GM12878 (cell line): Measurements from ENCODE around the gene USP34. TPM values are rescaled to one million over a fixed set of nuclear protein-coding genes. Genes with fewer than 3 reads are reported as not detected.

Experiments used
- ATAC-seq: fragments of 200-7000 bp; cut with Tn5 transposase; 3 replicates; pipeline ENCODE4 v1.9.1; 2020; ENCODE audit warnings: mild to moderate bottlenecking, moderate library complexity
- BruUV-seq: library from RNA; stranded (reverse); fragments of 400-500 nt; replicated peaks from 2 replicates; lab custom pipeline; 2021; lab: Mats Ljungman, UMichigan
- CTCF ChIA-PET: fragments of 300-600 bp; sonication (Branson Sonifier 250); formaldehyde crosslinking; extraction: SDS; loops from one replicate; lab custom pipeline; 2021; ENCODE audit warnings: inconsistent platforms; lab: Yijun Ruan, JAX
- POLR2A ChIA-PET: fragments of 350-600 bp; formaldehyde crosslinking; extraction: SDS; loops from one replicate; lab custom pipeline; 2021; ENCODE audit warnings: inconsistent platforms; lab: Charles Lee
- RAD21 ChIA-PET: fragments of 300-600 bp; sonication (Branson Sonifier 250); formaldehyde crosslinking; loops from one replicate; lab custom pipeline; 2023; ENCODE audit warnings: antibody characterized with exemption; ENCODE audit not compliant: unreplicated experiment; lab: Charles Lee
- SMC1A ChIA-PET: fragments of 300-600 bp; sonication (Branson Sonifier 250); formaldehyde crosslinking; loops from one replicate; lab custom pipeline; 2023; ENCODE audit not compliant: unreplicated experiment, uncharacterized antibody; lab: Charles Lee
- DNase-seq: peaks from one replicate; pipeline ENCODE4 v3.0.0-alpha.2; 2011; ENCODE audit warnings: low read depth, low spot score
- FAIRE-seq: peaks from 3 replicates; lab custom pipeline; 2011; peaks lifted over from hg19 to GRCh38; lab: Jason Lieb, UNC
- H2AFZ ChIP-seq: 2 replicates; pipeline ENCODE4 v1.6.0; 2011; ENCODE audit warnings: low read depth, low read length, control low read depth; ENCODE audit not compliant: control insufficient read depth
- H3K27ac ChIP-seq: 2 replicates; pipeline ENCODE4 v1.5.1; 2011; ENCODE audit warnings: control low read depth; ENCODE audit not compliant: control insufficient read depth, insufficient read depth
- H3K27me3 ChIP-seq, 2 experiments: replicated peaks in 1 of 2; 2 replicates each; pipeline versions ENCODE4 v1.6.0 to v1.6.1; 2011; ENCODE audit warnings: low read length in 1 of 2; ENCODE audit not compliant: control insufficient read depth in 2 of 2, insufficient read depth in 2 of 2
- H3K36me3 ChIP-seq, 2 experiments: 2 replicates each; pipeline ENCODE4 v1.5.1; 2011; ENCODE audit warnings: low read length in 1 of 2; ENCODE audit not compliant: control insufficient read depth in 2 of 2, insufficient read depth in 2 of 2
- H3K4me1 ChIP-seq: 2 replicates; pipeline ENCODE4 v1.6.1; 2011; ENCODE audit warnings: mild to moderate bottlenecking, low read length, moderate library complexity, mixed read lengths; ENCODE audit not compliant: control insufficient read depth, insufficient read depth
- H3K4me2 ChIP-seq: 2 replicates; pipeline ENCODE4 v1.6.0; 2011; ENCODE audit warnings: control low read depth; ENCODE audit not compliant: control insufficient read depth, insufficient read depth
- H3K4me3 ChIP-seq: fragments of 200-600 bp; sonication (generic); 2 replicates; pipeline ENCODE4 v1.5.1; 2016
- H3K79me2 ChIP-seq: 2 replicates; pipeline ENCODE4 v1.6.0; 2011; ENCODE audit warnings: low read length; ENCODE audit not compliant: control insufficient read depth, insufficient read depth
- H3K9ac ChIP-seq: 2 replicates; pipeline ENCODE4 v1.8.0; 2011; ENCODE audit warnings: low read length, control low read depth, mixed read lengths; ENCODE audit not compliant: control insufficient read depth, insufficient read depth
- H3K9me3 ChIP-seq: replicated peaks from 3 replicates; pipeline ENCODE4 v1.5.1; 2011; ENCODE audit warnings: mild to moderate bottlenecking, low read length; ENCODE audit not compliant: control insufficient read depth, insufficient read depth
- H4K20me1 ChIP-seq: 2 replicates; pipeline ENCODE4 v1.6.0; 2011; ENCODE audit not compliant: control insufficient read depth, insufficient read depth
- MEF2B ChIP-seq: fragments of 450-650 bp; IDR thresholded peaks from 2 replicates; pipeline ENCODE4 v1.6.1; 2018; ENCODE audit warnings: mild to moderate bottlenecking, moderate library complexity; ENCODE audit not compliant: partially characterized antibody, poor library complexity, severe bottlenecking
- POLR2AphosphoS2 ChIP-seq: IDR thresholded peaks from 2 replicates; pipeline ENCODE4 v1.6.1; 2011; ENCODE audit warnings: low read depth, mild to moderate bottlenecking, low read length, improper control_type of control experiment, moderate library complexity
- RAD21 ChIP-seq: IDR thresholded peaks from 2 replicates; pipeline ENCODE4 v1.6.1; 2011; ENCODE audit warnings: mild to moderate bottlenecking, low read depth, low read length, moderate library complexity; ENCODE audit not compliant: insufficient read depth
- RBBP5 ChIP-seq: fragments of 200-600 bp; sonication (generic); conservative IDR thresholded peaks from 2 replicates; pipeline ENCODE4 v1.6.1; 2016
- SMARCA5 ChIP-seq: fragments of 450-650 bp; IDR thresholded peaks from 2 replicates; pipeline ENCODE4 v1.6.1; 2017; ENCODE audit warnings: mild to moderate bottlenecking
- WGBS: methylation state at CpG from one replicate; pipeline ENCODE4 v1.1.6; 2016; ENCODE audit warnings: low lambda C conversion rate; ENCODE audit not compliant: insufficient replicate concordance, insufficient coverage; ENCODE audit errors: missing lambda C conversion rate; 5-methylcytosine and 5-hydroxymethylcytosine counted together
- in situ Hi-C: fragments of 300-500 bp; cut with MboI; formaldehyde crosslinking; loops from 9 replicates; pipeline ENCODE4 v1.14.3; 2018; ENCODE audit warnings: mixed read lengths
- intact Hi-C: fragments of 100-400 bp; cut with micrococcal nuclease; formaldehyde crosslinking; loops from one replicate; pipeline ENCODE4 v1.14.2; 2022; ENCODE audit not compliant: unreplicated experiment
- polyA plus RNA-seq, 11 experiments: library from polyadenylated mRNA; depleted of rRNA in 4 of 11; unstranded in 6 of 11; stranded (reverse) in 5 of 11; fragments of >200 nt; fragmentation: Nextera tagmentation in 4 of 11; fragmentation: Illumina TruSeq in 1 of 11; extraction: Ambion mirVana in 4 of 11; extraction: Trizol in 1 of 11; gene quantifications; 1 replicate in 1 of 11; 2 replicates in 10 of 11; pipeline versions ENCODE4 v1.2.1 to v1.2.3, GENCODE V29; 2011 to 2016; ENCODE audit warnings: inconsistent platforms in 2 of 11, missing spikeins in 2 of 11, low read depth in 1 of 11
- total RNA-seq, 4 experiments: library from RNA; depleted of rRNA in 3 of 4; stranded (reverse); fragments of >200 nt in 3 of 4; fragmentation: Illumina TruSeq in 1 of 4; extraction: Trizol in 1 of 4; gene quantifications; 2 replicates each; pipeline versions ENCODE4 v1.2.1 to v1.2.3, GENCODE V29; 2013 to 2021
- TF ChIP-seq, protein P1 (sequence below): fragments of 450-650 bp; IDR thresholded peaks from 2 replicates; pipeline ENCODE4 v1.6.1; 2017; ENCODE audit warnings: mild to moderate bottlenecking, moderate library complexity
- TF ChIP-seq, protein P2 (sequence below): IDR thresholded peaks from 2 replicates; pipeline ENCODE4 v1.6.1; 2012; ENCODE audit warnings: low read depth, low read length, improper control_type of control experiment

The USP34 gene
- total and polyA plus RNA-seq, 10 of the 15 experiments (the other 5 are each of a cell fraction or from before 2014, with no cell fraction given): 26.2 to 106 (median 62.1) TPM

- ChIA-PET RAD21 (no interaction called here), CTCF (no interaction called here), SMC1A (no interaction called here), POLR2A (no interaction called here)
- H4K20me1 ChIP-seq: no peaks in the 10 kb centered on the region
- H3K4me1 ChIP-seq: no peaks in the 10 kb centered on the region
- H2AFZ ChIP-seq: no peak overlapping the region
- intact Hi-C loops (no loop called here), in situ Hi-C loops (no loop called here)
- H3K4me3 ChIP-seq: no peak overlapping the region
- FAIRE-seq (no peak), ATAC-seq (no peak), DNase-seq (no peak)
- no peaks in the 10 kb centered on the region for H3K27me3 ChIP-seq
- no peak overlapping the region for H3K4me2 ChIP-seq
- no peaks in the 10 kb centered on the region; the same call in 1 of the 3 replicates for H3K9me3 ChIP-seq
- H3K79me2 ChIP-seq: no peaks in the 10 kb centered on the region
- WGBS: 78% methylated on average over 5 of the region's 5 CpGs
- TF ChIP-seq, protein P1, sequence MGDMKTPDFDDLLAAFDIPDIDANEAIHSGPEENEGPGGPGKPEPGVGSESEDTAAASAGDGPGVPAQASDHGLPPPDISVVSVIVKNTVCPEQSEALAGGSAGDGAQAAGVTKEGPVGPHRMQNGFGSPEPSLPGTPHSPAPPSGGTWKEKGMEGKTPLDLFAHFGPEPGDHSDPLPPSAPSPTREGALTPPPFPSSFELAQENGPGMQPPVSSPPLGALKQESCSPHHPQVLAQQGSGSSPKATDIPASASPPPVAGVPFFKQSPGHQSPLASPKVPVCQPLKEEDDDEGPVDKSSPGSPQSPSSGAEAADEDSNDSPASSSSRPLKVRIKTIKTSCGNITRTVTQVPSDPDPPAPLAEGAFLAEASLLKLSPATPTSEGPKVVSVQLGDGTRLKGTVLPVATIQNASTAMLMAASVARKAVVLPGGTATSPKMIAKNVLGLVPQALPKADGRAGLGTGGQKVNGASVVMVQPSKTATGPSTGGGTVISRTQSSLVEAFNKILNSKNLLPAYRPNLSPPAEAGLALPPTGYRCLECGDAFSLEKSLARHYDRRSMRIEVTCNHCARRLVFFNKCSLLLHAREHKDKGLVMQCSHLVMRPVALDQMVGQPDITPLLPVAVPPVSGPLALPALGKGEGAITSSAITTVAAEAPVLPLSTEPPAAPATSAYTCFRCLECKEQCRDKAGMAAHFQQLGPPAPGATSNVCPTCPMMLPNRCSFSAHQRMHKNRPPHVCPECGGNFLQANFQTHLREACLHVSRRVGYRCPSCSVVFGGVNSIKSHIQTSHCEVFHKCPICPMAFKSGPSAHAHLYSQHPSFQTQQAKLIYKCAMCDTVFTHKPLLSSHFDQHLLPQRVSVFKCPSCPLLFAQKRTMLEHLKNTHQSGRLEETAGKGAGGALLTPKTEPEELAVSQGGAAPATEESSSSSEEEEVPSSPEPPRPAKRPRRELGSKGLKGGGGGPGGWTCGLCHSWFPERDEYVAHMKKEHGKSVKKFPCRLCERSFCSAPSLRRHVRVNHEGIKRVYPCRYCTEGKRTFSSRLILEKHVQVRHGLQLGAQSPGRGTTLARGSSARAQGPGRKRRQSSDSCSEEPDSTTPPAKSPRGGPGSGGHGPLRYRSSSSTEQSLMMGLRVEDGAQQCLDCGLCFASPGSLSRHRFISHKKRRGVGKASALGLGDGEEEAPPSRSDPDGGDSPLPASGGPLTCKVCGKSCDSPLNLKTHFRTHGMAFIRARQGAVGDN: no peak
- TF ChIP-seq, protein P2, sequence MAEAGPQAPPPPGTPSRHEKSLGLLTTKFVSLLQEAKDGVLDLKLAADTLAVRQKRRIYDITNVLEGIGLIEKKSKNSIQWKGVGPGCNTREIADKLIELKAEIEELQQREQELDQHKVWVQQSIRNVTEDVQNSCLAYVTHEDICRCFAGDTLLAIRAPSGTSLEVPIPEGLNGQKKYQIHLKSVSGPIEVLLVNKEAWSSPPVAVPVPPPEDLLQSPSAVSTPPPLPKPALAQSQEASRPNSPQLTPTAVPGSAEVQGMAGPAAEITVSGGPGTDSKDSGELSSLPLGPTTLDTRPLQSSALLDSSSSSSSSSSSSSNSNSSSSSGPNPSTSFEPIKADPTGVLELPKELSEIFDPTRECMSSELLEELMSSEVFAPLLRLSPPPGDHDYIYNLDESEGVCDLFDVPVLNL: no peak
- TF ChIP-seq MEF2B (no peak), RBBP5 (no peak), RAD21 (no peak), POLR2AphosphoS2 (no peak), SMARCA5 (no peak)
- no peak overlapping the region for H3K27ac ChIP-seq
- no TSS peak for BruUV-seq
- no peaks in the 10 kb centered on the region; a peak in 1 of 4 replicates for H3K36me3 ChIP-seq
- H3K9ac ChIP-seq: no peak overlapping the region
These were observed 313.4 kb downstream of the USP34 start for GRCh38 chr2:61157371-61158003.
